Uterus (tissue), 2 donors: ENCODE data around the gene SP5.
"Not testable (repeated sequence)": the region's sequence is repeated elsewhere in the genome, so short reads cannot be mapped to it uniquely, and the experiment has no call there.

Experiments
- POLR2A ChIP-seq, 2 donors: fragments of 450-650 bp; IDR thresholded peaks; one replicate each; pipeline ENCODE4 v1.6.1; 2016; ENCODE audit warnings: antibody characterized with exemption in 2 of 2, mild to moderate bottlenecking in 1 of 2, moderate library complexity in 1 of 2
- TF ChIP-seq, protein P1 (sequence below), 4 experiments: fragments of 200-600 bp in 2 of 4; fragments of 450-650 bp in 2 of 4; sonication (generic) in 2 of 4; IDR thresholded peaks; one replicate each; pipeline ENCODE4 v1.5.1; 2016 to 2019; ENCODE audit warnings: antibody characterized with exemption in 4 of 4, mild to moderate bottlenecking in 2 of 4, moderate library complexity in 1 of 4

DNA sequence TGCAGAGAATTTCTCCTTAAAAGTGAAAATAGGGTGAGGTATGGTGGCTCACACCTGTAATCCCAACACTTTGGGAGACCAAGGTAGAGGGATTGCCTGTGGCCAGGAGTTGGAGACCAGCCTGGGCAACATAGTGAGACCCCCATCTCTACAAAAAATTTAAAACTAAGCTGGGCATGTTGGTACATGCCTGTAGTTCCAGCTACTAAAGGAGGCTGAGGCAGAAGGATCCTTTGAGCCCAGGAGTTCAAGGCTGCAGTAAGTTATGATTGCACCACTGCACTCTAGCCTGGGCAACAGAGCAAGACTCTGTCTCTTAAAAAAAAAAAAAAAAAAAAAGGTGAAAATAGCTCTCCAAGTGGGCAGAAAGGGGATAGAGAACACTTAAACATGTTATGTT is 40.9 kb upstream of the SP5 start:
- TF ChIP-seq, protein P1, sequence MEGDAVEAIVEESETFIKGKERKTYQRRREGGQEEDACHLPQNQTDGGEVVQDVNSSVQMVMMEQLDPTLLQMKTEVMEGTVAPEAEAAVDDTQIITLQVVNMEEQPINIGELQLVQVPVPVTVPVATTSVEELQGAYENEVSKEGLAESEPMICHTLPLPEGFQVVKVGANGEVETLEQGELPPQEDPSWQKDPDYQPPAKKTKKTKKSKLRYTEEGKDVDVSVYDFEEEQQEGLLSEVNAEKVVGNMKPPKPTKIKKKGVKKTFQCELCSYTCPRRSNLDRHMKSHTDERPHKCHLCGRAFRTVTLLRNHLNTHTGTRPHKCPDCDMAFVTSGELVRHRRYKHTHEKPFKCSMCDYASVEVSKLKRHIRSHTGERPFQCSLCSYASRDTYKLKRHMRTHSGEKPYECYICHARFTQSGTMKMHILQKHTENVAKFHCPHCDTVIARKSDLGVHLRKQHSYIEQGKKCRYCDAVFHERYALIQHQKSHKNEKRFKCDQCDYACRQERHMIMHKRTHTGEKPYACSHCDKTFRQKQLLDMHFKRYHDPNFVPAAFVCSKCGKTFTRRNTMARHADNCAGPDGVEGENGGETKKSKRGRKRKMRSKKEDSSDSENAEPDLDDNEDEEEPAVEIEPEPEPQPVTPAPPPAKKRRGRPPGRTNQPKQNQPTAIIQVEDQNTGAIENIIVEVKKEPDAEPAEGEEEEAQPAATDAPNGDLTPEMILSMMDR (IDR thresholded peaks at IDR 0.05), result not testable (repeated sequence)
- not testable (repeated sequence) for TF ChIP-seq POLR2A (IDR thresholded peaks at IDR 0.05)
